Diencephalon (tissue), 1 donor: Measurements from ENCODE around the gene BMP8B. TPM values are rescaled to one million over a fixed set of nuclear protein-coding genes. Genes with fewer than 3 reads are reported as not detected.

ENCODE experiments used
- small RNA-seq: library from RNA; depleted of rRNA; stranded (forward); fragments of <200 nt; gene quantifications from one replicate; pipeline ENCODE3, GENCODE V24; 2014
- total RNA-seq: library from RNA; depleted of rRNA; stranded (reverse); fragments of >200 nt; gene quantifications from one replicate; pipeline ENCODE4 v1.2.3, GENCODE V29; 2014

Gene BMP8B, protein sequence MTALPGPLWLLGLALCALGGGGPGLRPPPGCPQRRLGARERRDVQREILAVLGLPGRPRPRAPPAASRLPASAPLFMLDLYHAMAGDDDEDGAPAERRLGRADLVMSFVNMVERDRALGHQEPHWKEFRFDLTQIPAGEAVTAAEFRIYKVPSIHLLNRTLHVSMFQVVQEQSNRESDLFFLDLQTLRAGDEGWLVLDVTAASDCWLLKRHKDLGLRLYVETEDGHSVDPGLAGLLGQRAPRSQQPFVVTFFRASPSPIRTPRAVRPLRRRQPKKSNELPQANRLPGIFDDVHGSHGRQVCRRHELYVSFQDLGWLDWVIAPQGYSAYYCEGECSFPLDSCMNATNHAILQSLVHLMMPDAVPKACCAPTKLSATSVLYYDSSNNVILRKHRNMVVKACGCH
- total RNA-seq: 1.4 TPM

GRCh38 chr1:39788758-39789570 is at the start of gene BMP8B:
Gene BMP8B (minus strand): TSS chr1:39788865. CDS start chr1:39788485, 380 bp downstream.

DNA sequence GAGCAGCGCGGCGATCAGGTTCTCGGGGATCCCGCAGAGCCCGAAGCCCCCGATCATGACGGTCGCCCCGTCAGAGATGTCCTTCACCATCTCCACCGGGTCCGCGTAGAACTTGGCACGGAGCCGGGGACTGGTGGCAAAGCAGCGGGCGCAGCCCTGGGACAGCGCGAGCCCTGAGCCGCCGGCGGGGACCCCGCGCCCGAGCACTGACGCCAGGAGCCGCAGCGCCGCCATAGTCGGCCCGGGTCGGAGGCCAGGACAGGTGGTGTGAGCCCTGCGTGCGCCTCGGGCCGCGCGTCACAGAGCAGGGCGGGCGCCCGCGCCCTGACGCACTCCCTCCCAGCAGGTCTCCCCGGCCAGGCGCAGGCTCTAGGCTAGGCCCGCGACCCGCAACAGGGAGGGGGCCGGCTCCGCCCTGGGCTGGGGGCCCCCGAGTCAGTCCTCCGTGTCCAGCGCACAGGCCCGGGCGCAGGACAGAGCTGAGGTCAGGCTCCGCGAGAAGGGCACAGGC is 17.6 kb downstream of the BMP8B start, which contains the start of gene OXCT2:
Gene OXCT2 (minus strand): TSS at position 327 of the 511 bp plus-strand sequence. CDS start 93 bp downstream, at position 234.

DNA sequence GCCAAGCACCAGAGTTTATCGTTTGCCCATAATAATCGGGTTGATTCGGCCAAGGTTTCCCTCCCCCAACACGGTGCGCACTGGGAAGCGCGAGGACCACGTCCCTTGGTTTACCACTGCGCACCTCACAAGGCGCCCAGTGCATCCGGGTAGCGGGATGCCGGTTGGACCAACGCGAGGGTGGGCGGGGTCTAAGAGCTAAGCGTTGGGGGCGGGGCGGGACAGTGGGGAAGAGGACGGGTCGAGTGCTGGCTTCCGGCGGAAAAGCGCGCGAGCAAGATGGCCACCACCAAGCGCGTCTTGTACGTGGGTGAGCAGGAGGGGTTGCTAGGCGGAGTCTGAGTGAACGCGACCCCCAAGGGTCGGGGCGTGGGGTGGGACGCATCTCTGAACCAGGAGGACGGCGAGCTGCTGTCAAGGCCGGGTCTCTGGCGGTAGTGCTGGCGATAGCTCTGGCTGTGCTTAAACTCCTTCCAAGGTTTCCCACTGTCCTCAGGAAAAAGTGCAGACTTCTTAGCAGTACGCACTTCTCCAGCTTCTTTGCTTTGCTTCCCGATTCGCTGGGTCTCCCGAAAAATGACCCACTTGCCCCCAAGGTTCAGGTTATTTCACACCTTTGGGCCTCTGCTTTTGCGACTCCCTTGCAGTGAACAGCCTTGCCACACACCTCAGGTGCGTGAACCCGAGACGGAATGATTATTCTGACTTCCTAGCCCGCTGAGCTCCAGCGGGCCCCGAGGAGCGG is 49.9 kb downstream of the BMP8B start, which contains the start of gene PPIE:
Gene PPIE (plus strand): TSS at position 261 of the 745 bp plus-strand sequence. CDS start 19 bp downstream, at position 280.

Small RNAs within 50 kb of the gene (small RNA-seq; reads per million reads assigned to genes)
- not detected for gene AL033527.1
- not detected for gene RNU7-121P

Other genes with a start within 250 kb of the BMP8B start
- gene PABPC4, start 212.1 kb downstream of the BMP8B start, total RNA-seq: 104 TPM
- 1.4 TPM for gene HEYL, start 149.2 kb downstream of the BMP8B start, total RNA-seq
- 2.3 TPM for gene NT5C1A, start 116.8 kb downstream of the BMP8B start, total RNA-seq
- gene HPCAL4, start 97.4 kb downstream of the BMP8B start, total RNA-seq: 195 TPM
- 24.5 TPM for gene PPIE, start 50.0 kb downstream of the BMP8B start, total RNA-seq
- 0.46 TPM for gene OXCT2, start 17.5 kb downstream of the BMP8B start, total RNA-seq
- 41.3 TPM for gene TRIT1, start 94.6 kb upstream of the BMP8B start, total RNA-seq
- gene MYCL, start 113.1 kb upstream of the BMP8B start, total RNA-seq: 8.8 TPM
- 26.8 TPM for gene MFSD2A, start 166.3 kb upstream of the BMP8B start, total RNA-seq